ENCODE results near the gene TUNAR. TPM values are rescaled to one million over a fixed set of nuclear protein-coding genes. Genes with fewer than 3 reads are reported as not detected.

Gene TUNAR
- 4.7 TPM for total RNA-seq

DNA sequence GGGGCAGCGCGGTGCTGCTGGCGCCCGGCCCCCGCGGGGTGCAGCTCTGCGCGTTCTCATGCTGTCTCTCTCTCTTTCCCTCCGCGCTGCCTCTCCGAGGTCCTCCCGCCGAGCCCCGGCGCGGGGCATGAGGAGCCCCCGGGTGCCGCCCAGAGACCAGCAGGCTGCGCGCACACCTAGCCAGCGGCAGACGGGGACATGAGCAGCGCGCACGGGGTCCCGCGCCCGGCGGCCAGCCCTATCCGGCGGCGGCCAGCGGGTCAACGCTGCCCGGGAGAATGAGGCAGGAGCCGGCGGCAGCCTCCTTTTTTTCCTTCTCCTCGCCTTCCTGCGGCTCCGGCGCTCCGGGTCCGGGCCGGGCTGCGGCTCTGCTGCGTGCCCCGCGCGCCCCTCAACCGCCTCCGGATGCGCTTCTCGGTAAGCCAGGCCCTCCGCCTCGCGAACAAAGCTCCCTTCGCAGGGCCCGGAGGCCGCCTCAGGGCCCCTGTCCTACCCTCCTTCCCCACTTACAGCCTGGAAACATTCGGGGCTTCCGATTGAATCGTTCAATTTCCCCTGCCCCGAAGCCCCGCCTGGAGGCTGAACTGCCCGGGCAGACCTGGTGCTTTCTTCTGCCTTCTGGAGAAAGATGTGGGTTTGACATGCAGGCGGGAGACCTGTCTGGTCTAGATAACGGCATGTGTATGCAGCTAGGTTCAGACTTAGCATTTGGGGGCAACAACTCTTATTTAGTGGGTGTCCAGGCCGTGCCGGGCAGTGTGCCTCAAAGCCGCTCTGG lies at the start of gene TUNAR:
TSS of gene TUNAR (plus strand) at position 72 of the 778 bp plus-strand sequence.

Other genes with a start within 250 kb of the TUNAR start
- gene TCL1B, start 190.4 kb upstream of the TUNAR start, total RNA-seq, result not detected
- gene TCL1A, start 162.7 kb upstream of the TUNAR start, total RNA-seq, result not detected
- 66.4 TPM for gene C14orf132, start 162.5 kb downstream of the TUNAR start, total RNA-seq